Measurements from ENCODE around the gene SRGAP1.

DNA sequence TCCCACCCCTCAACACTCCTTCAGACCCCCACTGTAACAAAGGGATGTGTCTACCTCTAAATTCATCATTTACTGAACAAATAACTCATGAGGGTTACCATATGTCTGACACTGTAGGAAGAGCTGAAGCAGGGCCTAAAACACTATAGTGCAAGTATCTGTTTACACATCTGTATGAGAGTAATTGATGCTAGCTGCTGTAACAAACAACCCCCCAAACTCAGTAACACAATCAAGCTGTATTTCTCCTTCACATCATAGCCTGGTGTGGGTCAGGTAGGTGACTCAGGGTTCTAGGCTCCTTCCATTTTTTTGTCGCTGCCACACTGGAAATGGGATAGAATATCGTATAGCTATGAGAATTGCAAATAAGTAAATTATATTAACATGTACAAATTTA lies 312.6 kb downstream of the SRGAP1 start:
- TF ChIP-seq, protein P1, sequence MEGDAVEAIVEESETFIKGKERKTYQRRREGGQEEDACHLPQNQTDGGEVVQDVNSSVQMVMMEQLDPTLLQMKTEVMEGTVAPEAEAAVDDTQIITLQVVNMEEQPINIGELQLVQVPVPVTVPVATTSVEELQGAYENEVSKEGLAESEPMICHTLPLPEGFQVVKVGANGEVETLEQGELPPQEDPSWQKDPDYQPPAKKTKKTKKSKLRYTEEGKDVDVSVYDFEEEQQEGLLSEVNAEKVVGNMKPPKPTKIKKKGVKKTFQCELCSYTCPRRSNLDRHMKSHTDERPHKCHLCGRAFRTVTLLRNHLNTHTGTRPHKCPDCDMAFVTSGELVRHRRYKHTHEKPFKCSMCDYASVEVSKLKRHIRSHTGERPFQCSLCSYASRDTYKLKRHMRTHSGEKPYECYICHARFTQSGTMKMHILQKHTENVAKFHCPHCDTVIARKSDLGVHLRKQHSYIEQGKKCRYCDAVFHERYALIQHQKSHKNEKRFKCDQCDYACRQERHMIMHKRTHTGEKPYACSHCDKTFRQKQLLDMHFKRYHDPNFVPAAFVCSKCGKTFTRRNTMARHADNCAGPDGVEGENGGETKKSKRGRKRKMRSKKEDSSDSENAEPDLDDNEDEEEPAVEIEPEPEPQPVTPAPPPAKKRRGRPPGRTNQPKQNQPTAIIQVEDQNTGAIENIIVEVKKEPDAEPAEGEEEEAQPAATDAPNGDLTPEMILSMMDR (IDR thresholded peaks at IDR 0.05): no peak
- no peak for TF ChIP-seq POLR2A (IDR thresholded peaks at IDR 0.05)
